MV-4-11 (cell line): ENCODE data around the gene CHSY3.

ENCODE experiments used
- DNase-seq: peaks from one replicate; lab custom pipeline; 2025; lab: John Stamatoyannopoulos, UW

CHSY3 gene

DNA sequence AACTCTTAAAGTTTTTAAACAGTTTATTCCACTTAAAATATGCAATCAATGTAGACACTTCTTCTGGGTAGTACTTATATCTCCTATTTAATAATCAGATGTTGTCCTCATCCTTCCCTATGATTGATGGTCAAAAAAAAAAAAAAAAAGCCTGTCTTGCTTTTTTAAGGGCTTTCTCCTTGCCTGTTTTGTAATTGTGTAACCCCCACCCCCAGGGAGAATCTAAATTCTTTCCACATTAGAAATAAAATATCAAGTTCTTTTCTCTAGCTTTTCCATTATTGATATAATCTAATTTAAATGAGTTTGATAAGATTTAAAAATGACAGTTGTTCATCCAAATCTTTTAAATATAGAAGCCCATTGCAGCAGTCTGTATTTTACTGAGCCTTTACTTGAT is 119.7 kb downstream of the CHSY3 start:
- DNase-seq = no peak

- DNase-seq = no peak
Measured at GRCh38 chr5:130025511-130025910, 121.2 kb downstream of the CHSY3 start.

DNA sequence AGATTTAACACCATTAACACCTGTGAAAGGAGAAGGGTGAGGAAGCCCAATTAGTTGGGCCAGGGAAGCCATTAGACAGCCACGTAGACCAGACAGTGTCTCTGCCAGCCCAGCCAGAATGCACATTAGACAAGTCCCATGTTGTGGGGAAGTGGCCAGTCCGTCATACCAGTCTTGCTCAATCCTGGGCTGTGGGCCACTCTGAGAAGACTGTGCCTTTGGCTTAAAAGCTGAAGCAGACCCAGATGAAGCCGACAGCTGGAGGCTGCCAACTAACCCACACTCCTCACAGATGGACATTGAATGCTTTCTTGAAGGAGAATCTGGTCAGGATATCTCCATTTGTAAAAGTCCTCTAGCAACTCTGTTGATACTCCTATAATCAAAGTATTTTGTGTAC is 128.5 kb downstream of the CHSY3 start:
- peak; percentile 8 for DNase-seq

GRCh38 chr5:130034566-130035210 is 130.4 kb downstream of the CHSY3 start:
- peak; percentile 53 for DNase-seq

- no peak for DNase-seq
Measured at GRCh38 chr5:130035388-130035787, 131.1 kb downstream of the CHSY3 start.

DNA sequence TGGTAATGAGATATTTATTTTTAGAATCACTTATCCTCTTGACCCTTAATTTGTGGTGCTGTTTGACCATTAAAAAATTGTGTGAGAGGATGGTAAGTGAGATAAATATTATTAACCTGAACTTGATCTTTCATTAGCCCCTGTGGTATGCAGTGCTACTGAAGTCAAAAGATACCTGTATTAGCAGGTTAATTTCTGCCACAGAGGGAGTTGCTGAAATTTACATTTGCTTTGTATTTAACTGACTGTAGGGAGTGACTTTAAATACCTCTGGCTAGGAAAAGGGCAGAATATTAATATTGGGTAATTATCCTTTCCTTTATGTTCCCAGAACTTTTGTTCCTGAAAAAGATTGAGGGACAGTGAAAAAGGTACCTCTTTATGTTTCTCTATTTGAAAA is 133.6 kb downstream of the CHSY3 start:
- DNase-seq = no peak

- no peak for DNase-seq
Measured at GRCh38 chr5:130043834-130044233, 139.6 kb downstream of the CHSY3 start.

- peak; percentile 2 for DNase-seq
Measured at GRCh38 chr5:130045334-130045733, 141.1 kb downstream of the CHSY3 start.

DNA sequence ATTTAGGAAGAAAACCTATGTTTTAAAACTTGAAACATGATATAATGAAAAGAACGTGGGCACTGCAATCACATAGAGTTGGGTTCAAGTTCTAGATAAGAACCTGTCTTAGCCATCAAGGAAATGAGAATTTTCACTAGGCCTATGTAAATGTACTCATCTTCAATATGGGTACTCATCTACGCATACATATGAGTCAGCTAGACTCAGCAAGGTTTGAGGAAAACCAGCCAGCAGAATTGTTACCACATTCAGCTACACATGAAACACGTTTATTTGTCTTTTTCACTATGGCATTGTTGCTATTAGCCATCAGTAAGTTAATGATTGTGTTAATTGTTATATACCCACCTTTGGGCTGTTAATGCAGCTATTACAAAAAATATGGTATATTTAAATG is 146.3 kb downstream of the CHSY3 start:
- DNase-seq = no peak

DNA sequence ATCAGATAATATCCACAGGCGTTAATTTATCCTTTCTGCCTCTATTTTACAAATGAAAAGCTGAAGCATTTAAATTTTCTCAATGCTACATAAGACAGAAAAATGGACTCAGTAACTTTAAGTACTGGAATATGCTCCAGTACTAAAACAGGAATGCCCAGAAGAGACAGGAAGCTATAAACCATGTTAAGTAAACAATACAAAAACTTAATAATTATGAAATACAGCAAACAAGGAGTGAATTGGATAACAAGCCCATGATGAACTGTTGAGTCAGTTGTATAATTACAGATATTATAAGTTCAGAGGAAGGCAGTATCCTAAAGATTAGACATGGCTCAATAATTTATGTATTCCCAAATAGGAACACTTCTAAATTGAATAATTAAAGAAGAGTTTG is 148.5 kb downstream of the CHSY3 start:
- DNase-seq = no peak

DNA sequence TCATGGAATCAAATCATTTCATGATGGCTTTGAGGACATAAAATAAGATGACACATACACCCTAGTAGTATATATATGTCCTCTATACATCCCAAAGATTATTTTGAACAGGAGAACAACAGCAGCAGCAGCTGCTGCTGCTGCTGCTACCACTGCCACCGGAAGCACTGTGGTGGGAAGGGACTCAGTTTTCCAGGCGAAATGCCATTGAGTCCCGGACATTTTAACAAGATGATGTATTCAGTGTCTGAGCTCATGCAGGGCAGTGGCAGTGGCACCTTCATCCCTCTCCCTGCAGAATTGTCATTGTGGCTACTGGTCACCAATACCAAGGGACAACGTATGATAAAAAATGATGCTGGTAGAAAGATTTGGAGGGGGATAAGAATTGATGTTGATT is 151.3 kb downstream of the CHSY3 start:
- no peak for DNase-seq

- DNase-seq = no peak
Measured at GRCh38 chr5:130061746-130062145, 157.5 kb downstream of the CHSY3 start.

- no peak for DNase-seq
Measured at GRCh38 chr5:130063603-130064002, 159.3 kb downstream of the CHSY3 start.

GRCh38 chr5:130064484-130064883 is 160.2 kb downstream of the CHSY3 start:
- no peak for DNase-seq

DNA sequence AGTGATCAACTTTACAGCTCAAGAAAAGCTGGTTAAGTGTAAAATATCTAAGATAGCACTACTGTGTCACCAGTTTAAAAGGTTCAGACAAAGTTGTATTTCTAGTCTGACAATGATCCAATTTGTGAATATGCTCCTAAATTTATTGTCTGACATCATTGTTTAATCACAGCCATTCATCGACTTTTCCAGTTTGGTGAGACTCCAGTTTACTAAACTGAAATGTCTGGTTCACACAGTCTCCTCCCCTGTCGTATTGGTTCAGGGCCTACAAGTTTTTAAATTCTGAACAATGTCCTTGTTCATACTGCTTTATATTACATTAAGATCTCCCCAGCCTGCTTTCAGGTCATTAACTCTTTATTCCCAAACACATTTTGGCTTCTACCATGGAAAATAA is 161.4 kb downstream of the CHSY3 start:
- DNase-seq = no peak

GRCh38 chr5:130066644-130067043 is 162.4 kb downstream of the CHSY3 start:
- no peak for DNase-seq

DNA sequence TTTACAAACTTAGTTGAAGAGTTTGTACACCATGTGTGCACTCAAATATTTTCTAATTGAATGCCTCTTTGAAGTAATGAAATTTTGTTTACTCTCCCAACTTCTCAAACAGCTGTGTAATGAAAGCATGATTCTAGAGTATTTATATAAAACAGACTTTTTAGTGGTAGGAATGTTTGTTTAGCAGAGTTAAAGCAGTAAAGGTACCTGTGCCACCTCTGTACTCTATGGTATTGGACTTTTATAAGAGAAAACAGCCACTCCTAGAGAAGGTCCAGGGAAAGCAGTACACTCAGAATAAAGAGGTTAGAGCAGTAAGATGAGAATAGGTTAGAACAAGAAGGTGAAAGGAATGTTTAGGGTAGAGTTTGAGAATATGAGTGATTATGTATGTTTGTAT is 163.1 kb downstream of the CHSY3 start:
- no peak for DNase-seq

GRCh38 chr5:130068101-130068500 is 163.8 kb downstream of the CHSY3 start:
- no peak for DNase-seq

- no peak for DNase-seq
Measured at GRCh38 chr5:130068988-130069387, 164.7 kb downstream of the CHSY3 start.

- no peak for DNase-seq
Measured at GRCh38 chr5:130074820-130075219, 170.6 kb downstream of the CHSY3 start.

- DNase-seq = no peak
Measured at GRCh38 chr5:130077007-130077406, 172.7 kb downstream of the CHSY3 start.

GRCh38 chr5:130078661-130079060 is 174.4 kb downstream of the CHSY3 start:
- no peak for DNase-seq

- no peak for DNase-seq
Measured at GRCh38 chr5:130090569-130091270, 186.5 kb downstream of the CHSY3 start.

- DNase-seq = no peak
Measured at GRCh38 chr5:130092991-130093390, 188.7 kb downstream of the CHSY3 start.
